Ishikawa (cell line): Measurements from ENCODE around the gene BICDL1.

Experiments used
- CEBPB ChIP-seq: IDR thresholded peaks from 2 replicates; pipeline ENCODE4 v1.6.1; 2012
- CREB1 ChIP-seq: IDR thresholded peaks from 2 replicates; pipeline ENCODE4 v1.6.1; 2012; ENCODE audit warnings: low read depth
- EGR1 ChIP-seq: IDR thresholded peaks from 2 replicates; pipeline ENCODE4 v1.6.1; 2012
- EP300 ChIP-seq: IDR thresholded peaks from 2 replicates; pipeline ENCODE4 v1.6.1; 2012; ENCODE audit warnings: borderline replicate concordance
- FOXM1 ChIP-seq: IDR thresholded peaks from 2 replicates; pipeline ENCODE4 v1.6.1; 2012; ENCODE audit warnings: low read depth, borderline replicate concordance
- MAX ChIP-seq: IDR thresholded peaks from 2 replicates; pipeline ENCODE4 v1.6.1; 2012
- RAD21 ChIP-seq: IDR thresholded peaks from 2 replicates; pipeline ENCODE4 v1.6.1; 2012; ENCODE audit warnings: low read depth
- REST ChIP-seq: IDR thresholded peaks from 2 replicates; pipeline ENCODE4 v1.6.1; 2012; ENCODE audit warnings: low read depth, mild to moderate bottlenecking
- TAF1 ChIP-seq: IDR thresholded peaks from 2 replicates; pipeline ENCODE4 v1.6.1; 2012; ENCODE audit warnings: low read depth, mild to moderate bottlenecking
- TCF12 ChIP-seq: IDR thresholded peaks from 2 replicates; pipeline ENCODE4 v1.6.1; 2012; ENCODE audit warnings: low read depth
- TEAD4 ChIP-seq: IDR thresholded peaks from 2 replicates; pipeline ENCODE4 v1.6.1; 2012
- USF1 ChIP-seq: IDR thresholded peaks from 2 replicates; pipeline ENCODE4 v1.6.1; 2012
- YY1 ChIP-seq: IDR thresholded peaks from 2 replicates; pipeline ENCODE4 v1.6.1; 2012; ENCODE audit warnings: low read depth
- ZBTB7A ChIP-seq: IDR thresholded peaks from 2 replicates; pipeline ENCODE4 v1.6.1; 2012; ENCODE audit warnings: low read depth

GRCh38 chr12:120041386-120042231 is 52.6 kb downstream of the BICDL1 start:
- no peak for TF ChIP-seq EP300
- TF ChIP-seq ZBTB7A: no peak
- TF ChIP-seq MAX: no peak
- no peak for TF ChIP-seq FOXM1
- TF ChIP-seq CEBPB: no peak
- TF ChIP-seq TEAD4: no peak
- TF ChIP-seq RAD21: no peak
- TF ChIP-seq TAF1: no peak
- no peak for TF ChIP-seq REST
- TF ChIP-seq EGR1: no peak
- TF ChIP-seq YY1: no peak
- no peak for TF ChIP-seq USF1
- TF ChIP-seq CREB1: no peak
- TF ChIP-seq TCF12: no peak
